NB4 (cell line): Measurements from ENCODE around the gene RAPGEF6.

ENCODE experiments used
- CTCF ChIP-seq: IDR thresholded peaks from one replicate; pipeline ENCODE4 v1.5.1; 2012; ENCODE audit warnings: low read depth, low read length
- POLR2A ChIP-seq: IDR thresholded peaks from 2 replicates; pipeline ENCODE4 v1.6.1; 2011; ENCODE audit warnings: mild to moderate bottlenecking; ENCODE audit not compliant: insufficient read length; ENCODE audit errors: extremely low read depth

- TF ChIP-seq CTCF (no peak), POLR2A (no peak)
Measured at GRCh38 chr5:131615957-131616356, 19.1 kb downstream of the RAPGEF6 start.
